ENCODE data around the gene FUS.

DNA sequence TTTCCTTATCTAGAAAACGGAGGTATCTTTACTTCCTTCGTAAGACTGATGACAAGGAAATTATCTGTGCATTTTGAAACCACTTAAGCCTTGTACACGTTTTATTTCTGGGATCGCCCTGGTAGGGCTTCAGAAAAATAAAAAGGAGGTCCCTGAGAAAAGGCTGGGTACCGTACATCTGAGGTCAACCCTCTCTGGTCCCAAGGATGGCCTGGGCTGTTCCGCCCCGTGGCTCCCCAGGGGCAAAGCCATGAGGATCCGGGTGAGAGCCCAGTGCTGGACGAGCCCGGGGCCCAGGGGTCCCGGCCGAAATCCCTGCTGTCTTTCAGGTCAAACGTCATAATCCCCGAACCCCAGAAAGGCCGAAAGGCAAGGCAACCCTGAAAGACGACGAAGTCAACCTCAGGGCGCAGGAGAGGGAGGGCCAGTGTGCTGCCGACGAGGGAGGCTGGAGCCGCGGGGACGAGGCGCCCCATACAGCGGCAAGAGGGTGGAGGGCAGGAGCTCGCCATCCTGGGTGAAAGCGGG lies 656 bp upstream of the FUS start:
- TF ChIP-seq, protein P1, sequence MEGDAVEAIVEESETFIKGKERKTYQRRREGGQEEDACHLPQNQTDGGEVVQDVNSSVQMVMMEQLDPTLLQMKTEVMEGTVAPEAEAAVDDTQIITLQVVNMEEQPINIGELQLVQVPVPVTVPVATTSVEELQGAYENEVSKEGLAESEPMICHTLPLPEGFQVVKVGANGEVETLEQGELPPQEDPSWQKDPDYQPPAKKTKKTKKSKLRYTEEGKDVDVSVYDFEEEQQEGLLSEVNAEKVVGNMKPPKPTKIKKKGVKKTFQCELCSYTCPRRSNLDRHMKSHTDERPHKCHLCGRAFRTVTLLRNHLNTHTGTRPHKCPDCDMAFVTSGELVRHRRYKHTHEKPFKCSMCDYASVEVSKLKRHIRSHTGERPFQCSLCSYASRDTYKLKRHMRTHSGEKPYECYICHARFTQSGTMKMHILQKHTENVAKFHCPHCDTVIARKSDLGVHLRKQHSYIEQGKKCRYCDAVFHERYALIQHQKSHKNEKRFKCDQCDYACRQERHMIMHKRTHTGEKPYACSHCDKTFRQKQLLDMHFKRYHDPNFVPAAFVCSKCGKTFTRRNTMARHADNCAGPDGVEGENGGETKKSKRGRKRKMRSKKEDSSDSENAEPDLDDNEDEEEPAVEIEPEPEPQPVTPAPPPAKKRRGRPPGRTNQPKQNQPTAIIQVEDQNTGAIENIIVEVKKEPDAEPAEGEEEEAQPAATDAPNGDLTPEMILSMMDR (conservative IDR thresholded peaks at IDR 0.05; ENCODE audit: low read depth, low read length), result no peak
- no peak for TF ChIP-seq EZH2 (IDR thresholded peaks at IDR 0.05; ENCODE audit: borderline replicate concordance, low read depth, low read length, poor library complexity, severe bottlenecking)

Data from A673 (cell line).